ENCODE results near the gene FAM50B.

The FAM50B gene

GRCh38 chr6:3813918-3814317 is 35.3 kb upstream of the FAM50B start:
- no peak overlapping the region for H2BK5ac ChIP-seq (ENCODE audit: low read length)
- no peaks in the 10 kb centered on the region for H3K36me3 ChIP-seq (replicated peaks in 1 of 2; ENCODE audit: control insufficient read depth in 2 of 2, insufficient read depth in 2 of 2, low read length in 2 of 2)
- H3K27me3 ChIP-seq (ENCODE audit: control insufficient read depth in 3 of 3, insufficient read depth in 3 of 3, low read depth in 1 of 3, low read length in 3 of 3) = no peaks in the 10 kb centered on the region
- peaks cover 2 to 3% of the 10 kb centered on the region in 2 donors for H3K4me1 ChIP-seq (ENCODE audit: control insufficient read depth in 2 of 2, insufficient read depth in 1 of 2, low read depth in 1 of 2, low read length in 2 of 2)
- no peak overlapping the region for H3K27ac ChIP-seq (replicated peaks; ENCODE audit: low read length)
- no CpG with 5 or more reads among the region's 15 CpGs for WGBS, 2 donors (ENCODE audit: extremely low coverage in 2 of 2, insufficient read length in 2 of 2, insufficient replicate concordance in 1 of 2)
- H3K4me3 ChIP-seq (ENCODE audit: low read length in 2 of 2) = no peak overlapping the region
- H2BK120ac ChIP-seq (ENCODE audit: low read depth, low read length) = no peak overlapping the region
- no peak overlapping the region for H3K18ac ChIP-seq (ENCODE audit: low read length)
- H3K9ac ChIP-seq (ENCODE audit: low read depth, low read length, poor library complexity) = no peak overlapping the region
- no peak overlapping the region for H4K8ac ChIP-seq (ENCODE audit: low read depth, low read length)
- no peak overlapping the region for H3K4me2 ChIP-seq (ENCODE audit: insufficient read depth, low read length, poor library complexity, severe bottlenecking)
- H3K23ac ChIP-seq (ENCODE audit: low read depth, low read length, poor library complexity) = no peak overlapping the region
- H2BK15ac ChIP-seq (ENCODE audit: low read length) = no peak overlapping the region
- H3K9me3 ChIP-seq (replicated peaks in 1 of 2; ENCODE audit: control insufficient read depth in 2 of 2, insufficient read depth in 1 of 2, low read depth in 1 of 2, low read length in 2 of 2) = no peaks in the 10 kb centered on the region
- no peaks in the 10 kb centered on the region for H3K79me1 ChIP-seq (ENCODE audit: low read depth, low read length)
- no peak for DNase-seq (ENCODE audit: low spot score)
- H3K4ac ChIP-seq (ENCODE audit: low read length) = no peak overlapping the region
- no peak overlapping the region for H2BK12ac ChIP-seq (ENCODE audit: low read length)
- H3K14ac ChIP-seq (ENCODE audit: low read length) = no peak overlapping the region
- no peak overlapping the region for H2AK5ac ChIP-seq (ENCODE audit: low read depth, low read length)
- no peak overlapping the region for H2AFZ ChIP-seq (ENCODE audit: low read length)
- H4K91ac ChIP-seq (ENCODE audit: low read depth, low read length, poor library complexity) = no peak overlapping the region

DNA sequence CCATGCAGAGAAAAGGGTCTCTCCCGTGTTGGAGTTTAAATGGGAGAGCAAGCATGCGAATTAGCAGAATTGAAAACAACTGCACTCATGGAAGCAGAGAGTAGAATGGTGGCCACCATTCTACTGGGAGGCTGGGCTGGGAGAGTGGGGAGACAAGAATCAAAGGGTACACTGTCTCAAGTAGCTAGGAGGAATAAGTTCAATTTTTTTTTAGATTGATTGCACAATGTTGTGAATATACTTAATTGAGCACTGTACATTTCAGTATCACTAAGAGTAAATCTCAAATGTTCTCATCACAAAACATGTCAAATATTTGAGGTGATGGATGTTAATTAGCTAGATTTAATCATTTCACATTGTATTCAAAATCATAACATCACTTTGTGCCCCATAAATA is 34.6 kb upstream of the FAM50B start:
- no peak overlapping the region for H3K9ac ChIP-seq (ENCODE audit: low read depth, low read length, poor library complexity)
- H3K18ac ChIP-seq (ENCODE audit: low read length) = no peak overlapping the region
- H3K4me1 ChIP-seq (ENCODE audit: control insufficient read depth in 2 of 2, insufficient read depth in 1 of 2, low read depth in 1 of 2, low read length in 2 of 2) = peaks cover 0 to under 1% of the 10 kb centered on the region in 2 donors
- no peak for DNase-seq (ENCODE audit: low spot score)
- H2AK5ac ChIP-seq (ENCODE audit: low read depth, low read length) = no peak overlapping the region
- no CpG with 5 or more reads among the region's 2 CpGs for WGBS, 2 donors (ENCODE audit: extremely low coverage in 2 of 2, insufficient read length in 2 of 2, insufficient replicate concordance in 1 of 2)
- no peak overlapping the region for H3K4me3 ChIP-seq (ENCODE audit: low read length in 2 of 2)
- no peaks in the 10 kb centered on the region for H3K79me1 ChIP-seq (ENCODE audit: low read depth, low read length)
- no peak overlapping the region for H3K27ac ChIP-seq (replicated peaks; ENCODE audit: low read length)
- H2BK12ac ChIP-seq (ENCODE audit: low read length) = no peak overlapping the region
- no peak overlapping the region for H4K8ac ChIP-seq (ENCODE audit: low read depth, low read length)
- H3K4ac ChIP-seq (ENCODE audit: low read length) = no peak overlapping the region
- H3K4me2 ChIP-seq (ENCODE audit: insufficient read depth, low read length, poor library complexity, severe bottlenecking) = no peak overlapping the region
- no peaks in the 10 kb centered on the region for H3K9me3 ChIP-seq (replicated peaks in 1 of 2; ENCODE audit: control insufficient read depth in 2 of 2, insufficient read depth in 1 of 2, low read depth in 1 of 2, low read length in 2 of 2)
- no peak overlapping the region for H2AFZ ChIP-seq (ENCODE audit: low read length)
- H2BK15ac ChIP-seq (ENCODE audit: low read length) = no peak overlapping the region
- H2BK120ac ChIP-seq (ENCODE audit: low read depth, low read length) = no peak overlapping the region
- no peaks in the 10 kb centered on the region for H3K27me3 ChIP-seq (ENCODE audit: control insufficient read depth in 3 of 3, insufficient read depth in 3 of 3, low read depth in 1 of 3, low read length in 3 of 3)
- H3K23ac ChIP-seq (ENCODE audit: low read depth, low read length, poor library complexity) = no peak overlapping the region
- no peak overlapping the region for H2BK5ac ChIP-seq (ENCODE audit: low read length)
- H4K91ac ChIP-seq (ENCODE audit: low read depth, low read length, poor library complexity) = no peak overlapping the region
- H3K14ac ChIP-seq (ENCODE audit: low read length) = no peak overlapping the region
- H3K36me3 ChIP-seq (replicated peaks in 1 of 2; ENCODE audit: control insufficient read depth in 2 of 2, insufficient read depth in 2 of 2, low read length in 2 of 2) = no peaks in the 10 kb centered on the region

GRCh38 chr6:3816251-3816650 is 32.9 kb upstream of the FAM50B start:
- H3K4ac ChIP-seq (ENCODE audit: low read length) = no peak overlapping the region
- no peak overlapping the region for H3K18ac ChIP-seq (ENCODE audit: low read length)
- H2AFZ ChIP-seq (ENCODE audit: low read length) = no peak overlapping the region
- DNase-seq (ENCODE audit: low spot score) = no peak
- no peak overlapping the region for H3K23ac ChIP-seq (ENCODE audit: low read depth, low read length, poor library complexity)
- no peak overlapping the region for H2BK15ac ChIP-seq (ENCODE audit: low read length)
- H3K9me3 ChIP-seq (replicated peaks in 1 of 2; ENCODE audit: control insufficient read depth in 2 of 2, insufficient read depth in 1 of 2, low read depth in 1 of 2, low read length in 2 of 2) = no peaks in the 10 kb centered on the region
- no CpG with 5 or more reads among the region's 2 CpGs for WGBS, 2 donors (ENCODE audit: extremely low coverage in 2 of 2, insufficient read length in 2 of 2, insufficient replicate concordance in 1 of 2)
- H3K27me3 ChIP-seq (ENCODE audit: control insufficient read depth in 3 of 3, insufficient read depth in 3 of 3, low read depth in 1 of 3, low read length in 3 of 3) = no peaks in the 10 kb centered on the region
- no peak overlapping the region for H2BK5ac ChIP-seq (ENCODE audit: low read length)
- H2BK120ac ChIP-seq (ENCODE audit: low read depth, low read length) = no peak overlapping the region
- H4K91ac ChIP-seq (ENCODE audit: low read depth, low read length, poor library complexity) = no peak overlapping the region
- no peak overlapping the region for H2BK12ac ChIP-seq (ENCODE audit: low read length)
- no peak overlapping the region for H2AK5ac ChIP-seq (ENCODE audit: low read depth, low read length)
- no peak overlapping the region for H3K14ac ChIP-seq (ENCODE audit: low read length)
- no peak overlapping the region for H3K27ac ChIP-seq (replicated peaks; ENCODE audit: low read length)
- no peaks in the 10 kb centered on the region for H3K79me1 ChIP-seq (ENCODE audit: low read depth, low read length)
- H3K4me2 ChIP-seq (ENCODE audit: insufficient read depth, low read length, poor library complexity, severe bottlenecking) = no peak overlapping the region
- no peak overlapping the region for H4K8ac ChIP-seq (ENCODE audit: low read depth, low read length)
- no peaks in the 10 kb centered on the region for H3K36me3 ChIP-seq (replicated peaks in 1 of 2; ENCODE audit: control insufficient read depth in 2 of 2, insufficient read depth in 2 of 2, low read length in 2 of 2)
- no peak overlapping the region for H3K4me3 ChIP-seq (ENCODE audit: low read length in 2 of 2)
- H3K4me1 ChIP-seq (ENCODE audit: control insufficient read depth in 2 of 2, insufficient read depth in 1 of 2, low read depth in 1 of 2, low read length in 2 of 2) = peaks cover 0 to 8% of the 10 kb centered on the region in 2 donors
- H3K9ac ChIP-seq (ENCODE audit: low read depth, low read length, poor library complexity) = no peak overlapping the region

DNA sequence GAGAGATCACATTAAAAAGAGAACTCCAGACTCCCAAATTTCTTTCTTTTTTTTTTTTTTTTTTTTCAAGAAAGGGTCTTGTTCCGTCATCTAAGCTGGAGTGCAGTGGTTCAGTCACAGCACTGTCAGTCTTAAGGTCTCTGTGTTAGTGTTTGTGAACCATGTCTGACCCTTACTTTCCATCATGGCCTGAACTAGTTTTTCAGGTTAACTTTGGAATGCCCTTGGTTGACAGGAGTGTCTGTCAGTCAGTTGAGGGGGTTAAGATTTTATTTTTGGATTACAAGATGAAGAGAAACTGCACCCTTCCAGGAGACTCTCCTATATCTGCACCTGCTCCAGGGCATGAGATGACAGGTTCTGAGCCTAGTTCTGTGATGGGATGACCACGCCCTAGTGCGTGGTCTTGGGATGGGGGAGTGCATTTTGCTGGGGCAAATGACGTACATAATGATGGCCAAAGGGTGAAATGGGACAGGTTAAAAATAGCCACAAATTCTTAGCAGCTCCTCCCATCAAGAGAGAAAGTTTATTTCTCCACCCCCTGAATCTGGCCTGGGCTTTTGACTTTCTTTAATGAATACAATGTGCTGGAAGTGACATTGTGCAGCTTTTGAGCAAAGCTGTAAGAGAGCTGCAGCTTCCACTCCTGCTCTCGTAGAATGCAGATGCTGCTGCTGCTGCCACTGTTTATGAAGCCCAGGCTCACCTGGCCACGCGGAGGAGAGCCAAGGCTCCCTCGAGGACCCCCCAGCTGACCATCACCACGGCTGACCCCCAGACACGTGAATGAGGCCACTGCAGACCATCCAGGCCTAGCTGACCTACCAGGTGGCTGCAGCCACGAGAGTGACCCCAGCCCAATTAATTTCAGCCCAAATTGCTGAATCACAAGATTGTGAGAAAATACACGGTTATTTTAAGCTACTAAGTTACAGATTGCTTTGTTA is 29.7 kb upstream of the FAM50B start:
- Histone ChIP-seq H3K4me2 (ENCODE audit: insufficient read depth, low read length, poor library complexity, severe bottlenecking) (no peak overlapping the region), H3K27ac (replicated peaks; ENCODE audit: low read length) (no peak overlapping the region), H3K27me3 (ENCODE audit: control insufficient read depth in 3 of 3, insufficient read depth in 3 of 3, low read depth in 1 of 3, low read length in 3 of 3) (no peaks in the 10 kb centered on the region)

More for the DNA sequence above, 29.7 kb upstream of the FAM50B start:
- H2AFZ ChIP-seq (ENCODE audit: low read length) = peak overlapping the region; percentile 32
- no peaks in the 10 kb centered on the region for H3K9me3 ChIP-seq (replicated peaks in 1 of 2; ENCODE audit: control insufficient read depth in 2 of 2, insufficient read depth in 1 of 2, low read depth in 1 of 2, low read length in 2 of 2)
- peaks cover 0 to 8% of the 10 kb centered on the region in 2 donors for H3K4me1 ChIP-seq (ENCODE audit: control insufficient read depth in 2 of 2, insufficient read depth in 1 of 2, low read depth in 1 of 2, low read length in 2 of 2)
- H4K8ac ChIP-seq (ENCODE audit: low read depth, low read length) = no peak overlapping the region
- no peak overlapping the region for H3K14ac ChIP-seq (ENCODE audit: low read length)
- no peak overlapping the region for H3K18ac ChIP-seq (ENCODE audit: low read length)
- no CpG with 5 or more reads among the region's 12 CpGs for WGBS, 2 donors (ENCODE audit: extremely low coverage in 2 of 2, insufficient read length in 2 of 2, insufficient replicate concordance in 1 of 2)
- no peak overlapping the region for H3K4ac ChIP-seq (ENCODE audit: low read length)
- no peak overlapping the region for H2BK15ac ChIP-seq (ENCODE audit: low read length)
- no peak overlapping the region for H2BK12ac ChIP-seq (ENCODE audit: low read length)
- H3K23ac ChIP-seq (ENCODE audit: low read depth, low read length, poor library complexity) = no peak overlapping the region
- no peak overlapping the region for H4K91ac ChIP-seq (ENCODE audit: low read depth, low read length, poor library complexity)
- H3K79me1 ChIP-seq (ENCODE audit: low read depth, low read length) = no peaks in the 10 kb centered on the region
- no peak overlapping the region for H3K4me3 ChIP-seq (ENCODE audit: low read length in 2 of 2)
- no peak overlapping the region for H2AK5ac ChIP-seq (ENCODE audit: low read depth, low read length)
- DNase-seq (ENCODE audit: low spot score) = no peak
- no peak overlapping the region for H3K9ac ChIP-seq (ENCODE audit: low read depth, low read length, poor library complexity)
- H2BK120ac ChIP-seq (ENCODE audit: low read depth, low read length) = no peak overlapping the region
- no peaks in the 10 kb centered on the region for H3K36me3 ChIP-seq (replicated peaks in 1 of 2; ENCODE audit: control insufficient read depth in 2 of 2, insufficient read depth in 2 of 2, low read length in 2 of 2)
- no peak overlapping the region for H2BK5ac ChIP-seq (ENCODE audit: low read length)
